ENCODE results near the gene GNB2. TPM values are rescaled to one million over a fixed set of nuclear protein-coding genes. Genes with fewer than 3 reads are reported as not detected.

The GNB2 gene
- polyA plus RNA-seq, 1 donor (not counting 4 experiments of a cell fraction or from before 2014, with no cell fraction given) = 87.2 TPM

DNA sequence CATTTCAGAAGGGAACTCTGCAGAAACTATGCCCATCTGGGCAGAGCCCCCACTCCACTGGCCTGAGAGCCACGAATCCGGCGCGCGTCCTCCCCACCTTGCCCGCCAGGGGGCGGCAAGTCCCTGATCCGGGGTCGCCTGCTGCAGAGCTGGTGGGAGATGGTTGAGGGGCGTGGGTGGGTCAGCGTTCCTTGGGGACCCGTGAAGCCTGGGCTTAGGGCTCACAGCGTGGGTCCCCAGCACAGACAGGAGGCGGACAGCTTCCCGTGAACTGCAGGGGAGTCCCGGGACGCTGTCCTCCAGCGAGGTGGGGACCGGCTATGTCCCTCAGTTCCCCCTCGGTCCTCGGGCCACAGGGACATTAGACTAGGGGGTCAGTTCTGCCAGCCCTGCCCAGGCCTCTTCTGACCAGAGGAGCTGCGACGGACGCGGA lies 31.8 kb downstream of the GNB2 start:
- Histone ChIP-seq H3K9ac (ENCODE audit: control insufficient read depth, extremely low read depth, insufficient read depth, low read length) (peak overlapping the region; percentile 93), H3K27ac (ENCODE audit: control insufficient read depth, insufficient read depth, low read length) (peak overlapping the region; percentile 86), H3K4me3 (ENCODE audit: control insufficient read depth in 2 of 3, extremely low read depth in 1 of 3, insufficient read depth in 2 of 3, low read depth in 1 of 3, low read length in 3 of 3) (peak overlapping the region; percentile 58 to 95 (median 80)), H3K4me2 (ENCODE audit: control insufficient read depth, extremely low read depth, insufficient read depth, low read depth, low read length) (peak overlapping the region; percentile 83), H4K20me1 (ENCODE audit: control insufficient read depth, extremely low read depth, insufficient read depth, low read length) (no peaks in the 10 kb centered on the region), H3K27me3 (ENCODE audit: control insufficient read depth, extremely low read depth, insufficient read depth, low read length) (no peaks in the 10 kb centered on the region), H3K36me3 (ENCODE audit: control insufficient read depth in 2 of 2, extremely low read depth in 1 of 2, insufficient read depth in 2 of 2, low read length in 2 of 2) (peaks cover 0 to 12% of the 10 kb centered on the region in 2 experiments), H3K9me3 (ENCODE audit: control insufficient read depth, low read depth, low read length) (no peaks in the 10 kb centered on the region), H3K4me1 (ENCODE audit: control insufficient read depth, extremely low read depth, insufficient read depth, low read length) (peaks cover 10% of the 10 kb centered on the region), H2AFZ (ENCODE audit: control insufficient read depth, low read length) (peak overlapping the region; percentile 96), H3K79me2 (ENCODE audit: control insufficient read depth, insufficient read depth, low read length) (peaks cover 21% of the 10 kb centered on the region), H3K9me1 (ENCODE audit: control insufficient read depth, extremely low read depth, insufficient read depth, low read length) (no peaks in the 10 kb centered on the region)
- dilution Hi-C loops (cut with MboI; ENCODE audit: extremely low pct_ligation_motif_present, low sequenced_read_pairs) = no loop called here
- no peak for FAIRE-seq
- TF ChIP-seq EZH2 (IDR thresholded peaks at IDR 0.05; ENCODE audit: low read length) = no peak
- TF ChIP-seq, protein P1, sequence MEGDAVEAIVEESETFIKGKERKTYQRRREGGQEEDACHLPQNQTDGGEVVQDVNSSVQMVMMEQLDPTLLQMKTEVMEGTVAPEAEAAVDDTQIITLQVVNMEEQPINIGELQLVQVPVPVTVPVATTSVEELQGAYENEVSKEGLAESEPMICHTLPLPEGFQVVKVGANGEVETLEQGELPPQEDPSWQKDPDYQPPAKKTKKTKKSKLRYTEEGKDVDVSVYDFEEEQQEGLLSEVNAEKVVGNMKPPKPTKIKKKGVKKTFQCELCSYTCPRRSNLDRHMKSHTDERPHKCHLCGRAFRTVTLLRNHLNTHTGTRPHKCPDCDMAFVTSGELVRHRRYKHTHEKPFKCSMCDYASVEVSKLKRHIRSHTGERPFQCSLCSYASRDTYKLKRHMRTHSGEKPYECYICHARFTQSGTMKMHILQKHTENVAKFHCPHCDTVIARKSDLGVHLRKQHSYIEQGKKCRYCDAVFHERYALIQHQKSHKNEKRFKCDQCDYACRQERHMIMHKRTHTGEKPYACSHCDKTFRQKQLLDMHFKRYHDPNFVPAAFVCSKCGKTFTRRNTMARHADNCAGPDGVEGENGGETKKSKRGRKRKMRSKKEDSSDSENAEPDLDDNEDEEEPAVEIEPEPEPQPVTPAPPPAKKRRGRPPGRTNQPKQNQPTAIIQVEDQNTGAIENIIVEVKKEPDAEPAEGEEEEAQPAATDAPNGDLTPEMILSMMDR (optimal IDR thresholded peaks at IDR 0.05 in 1 of 3, IDR thresholded peaks at IDR 0.05 in 1 of 3, conservative IDR thresholded peaks at IDR 0.05 in 1 of 3; ENCODE audit: extremely low read depth in 1 of 3, insufficient read depth in 2 of 3, low read length in 3 of 3) = peak; percentile 80 to 95 (median 92)
- no peak for DNase-seq (ENCODE audit: low read depth, low spot score)

DNA sequence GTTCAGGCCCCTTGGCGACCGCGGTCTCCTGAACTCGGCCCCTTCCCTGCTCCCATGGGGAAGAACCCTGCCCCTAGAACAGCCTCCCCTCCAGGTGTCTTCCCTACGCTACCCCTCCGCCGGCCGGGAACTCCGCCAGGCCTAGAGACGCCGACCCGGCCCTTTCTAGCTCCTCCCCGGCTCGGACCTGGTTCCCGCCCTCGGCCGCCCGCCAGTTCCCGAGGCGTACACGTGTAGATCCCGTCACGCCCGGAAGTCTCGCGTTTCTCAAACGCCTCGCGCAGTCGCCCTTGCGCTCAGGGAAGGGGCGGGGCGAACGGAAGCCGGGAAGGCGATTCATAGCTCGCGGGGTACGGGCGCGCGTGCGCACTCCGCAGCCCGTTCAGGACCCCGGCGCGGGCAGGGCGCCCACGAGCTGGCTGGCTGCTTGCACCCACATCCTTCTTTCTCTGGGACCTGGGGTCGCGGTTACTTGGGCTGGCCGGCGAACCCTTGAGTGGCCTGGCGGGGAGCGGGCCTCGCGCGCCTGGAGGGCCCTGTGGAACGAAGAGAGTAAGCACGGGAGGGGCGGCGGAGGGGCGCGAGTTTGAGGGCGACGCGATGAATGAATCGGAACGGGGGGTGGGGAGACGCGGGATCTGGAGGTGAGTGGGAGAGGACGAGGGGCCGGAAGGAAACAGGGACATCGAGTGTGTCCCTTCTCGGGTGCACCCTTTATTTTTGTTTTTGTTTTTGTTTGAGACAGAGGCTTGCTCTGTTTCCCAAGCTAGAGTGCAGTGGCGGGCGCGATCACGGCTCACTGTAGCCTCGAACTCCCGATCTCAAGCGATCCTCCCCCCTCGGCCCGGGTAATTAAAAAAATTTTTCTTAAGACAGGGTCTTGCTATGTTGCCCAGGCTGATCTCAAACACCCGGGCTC lies 32.5 kb downstream of the GNB2 start, which contains the start of gene POP7:
POP7 (plus strand) TSS at position 369 of the 919 bp plus-strand sequence. CDS start 710 bp downstream, outside the sequence.
- no peaks in the 10 kb centered on the region for H3K9me1 ChIP-seq (ENCODE audit: control insufficient read depth, extremely low read depth, insufficient read depth, low read length)
- TF ChIP-seq EZH2 (IDR thresholded peaks at IDR 0.05; ENCODE audit: low read length) = no peak
- TF ChIP-seq, protein P1 (optimal IDR thresholded peaks at IDR 0.05 in 1 of 3, IDR thresholded peaks at IDR 0.05 in 1 of 3, conservative IDR thresholded peaks at IDR 0.05 in 1 of 3; ENCODE audit: extremely low read depth in 1 of 3, insufficient read depth in 2 of 3, low read length in 3 of 3) = no peak
- H3K27ac ChIP-seq (ENCODE audit: control insufficient read depth, insufficient read depth, low read length) = peak within 1 kb of the TSS; percentile 86
- H3K27me3 ChIP-seq (ENCODE audit: control insufficient read depth, extremely low read depth, insufficient read depth, low read length) = no peaks in the 10 kb centered on the region
- peaks cover 10% of the 10 kb centered on the region for H3K4me1 ChIP-seq (ENCODE audit: control insufficient read depth, extremely low read depth, insufficient read depth, low read length)
- H3K36me3 ChIP-seq (ENCODE audit: control insufficient read depth in 2 of 2, extremely low read depth in 1 of 2, insufficient read depth in 2 of 2, low read length in 2 of 2) = peaks cover 0 to 12% of the 10 kb centered on the region in 2 experiments
- DNase-seq (ENCODE audit: low read depth, low spot score) = peak; percentile 90
- H3K4me2 ChIP-seq (ENCODE audit: control insufficient read depth, extremely low read depth, insufficient read depth, low read depth, low read length) = peak within 1 kb of the TSS; percentile 96
- H3K9ac ChIP-seq (ENCODE audit: control insufficient read depth, extremely low read depth, insufficient read depth, low read length) = peak within 1 kb of the TSS; percentile 93
- dilution Hi-C loops (cut with MboI; ENCODE audit: extremely low pct_ligation_motif_present, low sequenced_read_pairs) = no loop called here
- H3K79me2 ChIP-seq (ENCODE audit: control insufficient read depth, insufficient read depth, low read length) = peaks cover 21% of the 10 kb centered on the region
- no peaks in the 10 kb centered on the region for H3K9me3 ChIP-seq (ENCODE audit: control insufficient read depth, low read depth, low read length)
- no peaks in the 10 kb centered on the region for H4K20me1 ChIP-seq (ENCODE audit: control insufficient read depth, extremely low read depth, insufficient read depth, low read length)
- FAIRE-seq = peak; percentile 79
- H3K4me3 ChIP-seq (ENCODE audit: control insufficient read depth in 2 of 3, extremely low read depth in 1 of 3, insufficient read depth in 2 of 3, low read depth in 1 of 3, low read length in 3 of 3) = peak within 1 kb of the TSS; percentile 58 to 95 (median 90)
- H2AFZ ChIP-seq (ENCODE audit: control insufficient read depth, low read length) = peak within 1 kb of the TSS; percentile 96
